ENCODE results near the gene CAPN13.

Gene CAPN13

GRCh38 chr2:30786923-30787685 lies 20.1 kb downstream of the CAPN13 start:
- DNase-seq, result no peak

- no peak for DNase-seq
Observed at GRCh38 chr2:30784682-30785081, 22.6 kb downstream of the CAPN13 start.

DNA sequence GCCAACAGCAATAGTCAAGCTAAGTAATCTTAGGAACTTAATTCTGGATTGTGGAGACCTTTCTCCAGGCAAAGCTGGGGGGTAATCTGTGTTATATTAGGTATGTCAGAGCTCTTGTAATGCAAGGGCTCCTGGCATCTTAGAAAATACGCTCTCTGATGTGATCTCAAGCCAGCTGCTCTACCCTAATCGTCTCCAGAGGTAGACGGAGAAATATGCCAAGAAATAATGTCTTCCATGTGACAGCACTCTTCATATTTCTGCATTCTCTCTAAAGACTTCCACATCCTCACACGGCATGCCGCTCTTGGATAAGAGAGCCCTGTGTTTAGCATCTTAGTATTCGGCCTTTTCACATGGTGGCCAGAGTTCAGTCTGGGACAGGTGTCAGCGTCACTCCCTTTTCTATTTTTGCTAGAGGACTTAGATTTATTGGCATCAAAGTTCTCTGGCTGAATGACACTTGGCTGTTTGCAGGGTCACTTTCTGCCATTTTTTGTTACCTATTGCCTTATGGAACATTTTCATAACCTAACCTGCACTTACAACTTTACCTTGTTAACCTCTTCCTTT lies 25.2 kb downstream of the CAPN13 start:
- no peak for DNase-seq

DNA sequence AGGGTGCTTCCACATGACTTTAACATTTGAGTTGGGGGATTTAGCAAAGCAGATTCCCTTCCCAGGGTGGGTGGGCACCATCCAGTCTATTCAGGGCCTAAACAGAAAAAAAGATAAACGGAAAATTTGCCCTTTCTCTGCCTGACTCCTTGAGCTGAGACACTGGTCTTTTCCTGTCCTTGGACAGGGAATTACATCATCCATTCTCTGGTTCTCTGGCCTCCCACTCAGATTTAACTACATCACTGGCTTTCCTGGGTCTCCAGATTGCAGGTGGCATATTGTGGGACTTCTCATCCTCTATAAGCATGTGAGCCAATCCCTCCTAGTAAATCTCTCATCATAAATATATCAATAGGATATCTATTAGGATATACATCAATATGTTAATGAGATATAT lies 25.8 kb downstream of the CAPN13 start:
- DNase-seq, result no peak

DNA sequence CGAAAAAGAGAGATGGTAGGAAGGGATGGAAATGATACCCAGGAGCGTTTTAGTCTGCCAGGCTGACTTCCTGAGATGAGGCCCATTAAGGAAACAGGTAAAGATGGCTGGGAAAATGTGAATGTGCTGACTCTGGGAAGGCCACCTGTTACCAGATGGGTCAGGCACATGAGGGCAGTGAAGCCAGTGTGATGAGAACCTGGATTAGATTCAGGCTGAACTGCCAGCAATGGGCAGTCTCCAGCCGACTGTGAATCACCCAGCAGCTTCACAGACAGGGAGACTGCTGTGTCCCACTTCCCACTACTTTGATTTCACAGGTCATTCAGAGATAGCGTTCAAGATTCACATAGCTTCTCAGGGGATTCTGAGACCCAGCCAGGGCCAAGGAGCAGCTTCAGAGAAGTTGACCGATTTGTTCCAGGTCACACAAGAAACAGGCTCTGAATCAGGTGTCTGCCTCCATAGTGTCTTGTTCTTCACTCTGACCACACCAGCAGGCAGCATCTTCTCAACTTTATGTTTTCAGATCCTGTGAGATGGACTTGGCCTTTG lies 26.4 kb downstream of the CAPN13 start:
- no peak for DNase-seq

- DNase-seq, result no peak
Observed at GRCh38 chr2:30778611-30779010, 28.6 kb downstream of the CAPN13 start.

DNA sequence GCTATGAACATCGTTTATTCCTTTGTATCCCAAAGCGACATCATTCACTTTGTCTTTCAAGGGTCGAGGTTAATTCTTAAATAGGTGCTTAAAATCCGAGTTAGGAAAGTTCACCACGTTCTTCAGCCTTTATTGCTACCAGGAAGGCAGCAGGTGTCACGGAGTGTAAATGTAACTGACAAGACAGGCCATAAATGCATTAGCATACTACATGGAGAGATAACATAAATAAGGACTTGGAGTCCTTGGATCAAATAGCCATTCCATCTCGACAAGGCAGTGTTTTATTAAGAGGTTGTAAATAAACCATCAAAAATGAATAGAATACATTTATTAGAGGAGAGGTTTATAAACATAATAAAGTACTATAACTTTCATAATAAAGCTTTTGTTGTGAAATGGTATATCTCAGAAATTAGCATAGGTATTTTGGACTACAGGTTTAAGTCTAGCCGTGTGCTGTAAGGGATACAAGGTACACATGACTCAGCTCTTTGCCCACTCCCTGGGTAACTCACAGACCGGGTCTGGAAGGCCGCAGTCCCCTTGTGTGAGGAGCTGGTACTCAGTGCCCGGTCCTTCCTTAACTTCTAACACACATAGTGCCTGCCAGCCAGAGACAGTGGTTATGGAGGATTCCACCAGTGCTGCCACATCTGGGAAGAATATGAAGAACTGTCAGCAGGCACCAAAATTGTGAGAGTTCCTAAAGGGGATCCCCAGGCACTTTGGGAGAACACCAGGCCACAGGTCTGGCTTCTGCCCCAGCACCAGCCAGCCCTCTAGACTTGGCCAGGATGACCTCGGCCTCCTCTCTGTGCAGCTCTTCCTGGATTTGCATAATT lies 29.4 kb downstream of the CAPN13 start:
- no peak for DNase-seq

GRCh38 chr2:30776831-30777635 lies 30.2 kb downstream of the CAPN13 start:
- no peak for DNase-seq

DNA sequence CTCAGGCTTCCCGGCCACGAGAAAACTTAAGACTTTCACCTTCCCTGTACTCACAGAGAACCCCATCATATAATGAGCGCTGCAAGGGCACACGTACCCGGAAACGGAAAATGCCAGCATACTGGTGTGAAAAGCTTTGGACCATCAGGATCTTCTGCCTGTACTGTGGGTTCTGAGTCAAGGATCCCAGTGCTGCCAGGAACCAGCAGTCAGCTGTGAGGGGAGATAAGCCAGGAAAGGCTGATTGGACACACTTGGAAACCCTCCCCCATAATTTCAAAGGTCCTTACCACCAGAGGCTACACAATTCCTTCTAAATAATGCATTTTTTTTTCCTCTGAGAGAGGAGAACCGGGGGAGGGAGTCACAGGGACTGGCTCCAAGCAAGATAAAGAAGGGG lies 31.4 kb downstream of the CAPN13 start:
- no peak for DNase-seq

DNA sequence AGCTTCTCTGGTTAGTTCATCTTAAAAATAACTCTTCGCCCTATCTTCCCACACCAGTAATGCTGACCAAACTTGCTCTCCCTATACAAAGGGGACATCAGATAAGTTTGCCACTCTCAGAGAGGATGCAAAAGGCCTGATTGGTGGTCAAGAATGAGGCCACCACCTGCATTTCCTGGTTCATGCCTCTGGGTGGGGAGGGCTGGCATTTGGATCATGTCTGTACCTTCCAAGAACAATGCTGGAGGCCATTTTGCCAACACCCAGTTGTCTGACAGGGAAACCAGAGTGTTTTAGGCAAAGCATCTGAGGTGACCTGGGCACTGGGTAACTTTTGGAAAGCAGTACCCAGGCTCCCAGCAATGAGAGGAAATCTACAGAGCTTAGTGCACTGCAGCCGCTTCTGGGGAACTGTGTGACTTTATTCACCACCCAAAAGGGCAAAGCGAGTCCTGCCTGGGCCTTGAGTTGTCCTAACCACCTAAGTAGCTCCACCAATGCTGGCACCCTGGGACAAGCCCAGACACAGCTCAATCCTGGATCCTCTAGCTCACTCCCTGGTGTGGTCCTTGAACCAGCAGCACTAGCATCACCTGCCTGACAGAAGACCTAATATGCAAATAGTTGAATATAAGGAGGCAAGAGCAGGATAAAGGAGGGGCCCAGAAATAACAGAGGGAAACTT lies 35.1 kb downstream of the CAPN13 start:
- DNase-seq, result no peak

DNA sequence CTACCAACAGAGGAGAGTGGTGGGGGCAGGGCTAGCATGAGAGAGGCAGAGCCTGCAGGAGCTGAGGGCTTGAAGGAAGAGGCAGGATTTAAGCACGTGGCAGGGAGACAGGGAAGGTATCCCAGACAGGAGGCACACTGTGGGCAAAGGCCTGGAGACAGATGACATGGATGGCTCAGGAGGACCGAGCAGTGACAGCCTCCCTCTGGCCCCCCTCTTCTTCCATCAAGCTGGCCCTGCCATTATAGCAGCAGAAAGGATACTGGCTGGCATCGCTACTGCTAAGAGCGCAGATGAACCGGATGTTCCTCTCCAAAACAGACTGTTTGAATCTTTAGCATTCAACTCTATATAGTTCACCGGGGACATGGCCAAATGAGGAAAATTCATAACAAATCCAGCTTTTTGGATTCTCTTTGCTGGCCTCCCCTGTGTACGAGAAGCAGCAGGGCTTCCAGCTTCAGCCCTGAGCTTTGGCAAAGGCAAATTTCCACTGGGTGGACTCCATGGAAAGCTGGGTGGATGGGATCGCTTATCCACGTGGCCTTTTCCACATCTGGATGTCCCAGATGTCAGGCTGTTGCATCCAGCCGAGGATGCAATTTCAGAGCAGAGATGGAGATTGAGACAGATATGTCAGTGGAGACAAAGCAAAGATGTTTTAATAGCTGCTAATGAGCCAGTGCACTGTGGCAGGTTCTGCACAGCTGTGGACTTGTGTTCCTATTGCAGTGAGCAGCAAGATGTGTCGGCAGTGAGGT lies 36.2 kb downstream of the CAPN13 start:
- no peak for DNase-seq

DNA sequence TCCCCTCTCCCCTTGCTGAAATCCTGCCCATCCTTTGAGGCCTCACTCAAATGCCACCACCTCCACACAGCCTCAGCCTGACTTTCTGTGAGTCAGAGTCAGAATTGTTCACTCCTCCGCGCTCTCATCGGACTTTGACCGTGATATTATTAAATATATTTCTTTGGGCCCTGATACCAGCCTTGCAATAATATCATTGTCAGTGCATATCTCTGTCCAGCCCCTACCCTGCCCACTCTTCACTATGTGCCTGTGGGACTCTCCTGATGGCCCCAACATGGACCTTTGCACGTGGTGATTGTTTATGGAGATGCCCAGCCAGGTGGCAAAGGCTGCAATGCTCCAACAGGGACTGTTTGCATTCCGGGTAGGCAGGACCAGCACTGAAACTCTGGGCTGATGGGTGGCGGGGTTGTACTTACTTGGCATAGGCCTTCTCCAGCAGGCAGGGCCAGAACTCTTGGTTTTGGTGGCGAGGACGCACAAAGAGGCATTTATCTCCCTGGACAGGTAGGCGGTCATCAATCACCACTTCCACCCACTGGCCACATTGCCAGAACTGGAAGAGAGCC lies 37.3 kb downstream of the CAPN13 start:
- DNase-seq, result no peak

GRCh38 chr2:30769481-30769780 lies 37.8 kb downstream of the CAPN13 start:
- no peak for DNase-seq

- no peak for DNase-seq
Observed at GRCh38 chr2:30768708-30769480, 38.4 kb downstream of the CAPN13 start.

- DNase-seq, result no peak
Observed at GRCh38 chr2:30768036-30768686, 39.1 kb downstream of the CAPN13 start.

DNA sequence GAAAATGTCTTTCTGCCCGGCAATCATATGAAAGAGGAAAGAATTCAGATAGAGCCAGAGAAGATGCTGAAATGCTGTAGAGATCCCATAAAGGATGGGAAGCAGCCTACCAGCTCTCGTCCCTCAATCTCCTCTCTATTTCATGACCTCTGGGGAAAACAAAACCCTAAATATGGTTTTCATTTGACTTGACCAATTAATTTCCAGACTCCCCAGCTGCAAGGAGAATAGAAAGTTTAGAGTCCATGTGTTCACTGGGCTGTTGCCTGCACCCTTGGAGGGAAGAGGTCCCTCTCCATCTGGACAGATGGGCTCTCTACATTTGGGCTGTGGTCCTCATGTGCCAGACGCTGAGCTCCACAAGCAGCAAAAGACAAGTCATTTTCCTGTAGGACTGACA lies 40.6 kb downstream of the CAPN13 start:
- no peak for DNase-seq

- DNase-seq, result no peak
Observed at GRCh38 chr2:30765876-30766470, 41.3 kb downstream of the CAPN13 start.

DNA sequence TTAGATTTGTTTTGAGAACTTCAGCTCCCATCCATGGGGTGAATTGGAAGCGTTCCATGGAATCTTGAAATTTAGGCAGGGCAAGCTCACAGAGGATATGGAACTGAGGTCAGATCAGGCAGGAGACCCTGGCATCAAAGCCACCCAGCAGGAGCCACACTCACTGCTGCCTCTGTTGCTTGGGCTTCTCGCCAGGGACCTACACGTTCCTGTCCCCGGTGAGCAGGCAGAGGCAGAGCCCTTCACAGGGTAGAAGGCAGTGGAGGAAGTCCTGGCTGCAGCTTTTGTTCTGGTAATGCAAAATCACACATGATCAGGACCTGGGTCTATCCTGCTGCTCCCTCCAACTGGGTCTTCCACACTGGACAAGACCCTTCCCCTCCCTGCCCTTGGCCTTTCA lies 42.1 kb downstream of the CAPN13 start:
- DNase-seq, result no peak

Measured in fibroblast of skin of abdomen (primary cell).